ENCODE measurements around the gene CELSR1.

GRCh38 chr22:46575911-46576555 lies 38.6 kb upstream of the CELSR1 start:
- TF ChIP-seq POLR2A (IDR thresholded peaks at IDR 0.05; ENCODE audit: low read depth, low read length): no peak
- no peak for TF ChIP-seq POLR2AphosphoS5 (IDR thresholded peaks at IDR 0.05; ENCODE audit: low read depth, low read length)

All from GM12892 (cell line).